Urothelium cell line (cell line): ENCODE results near the gene SLC16A7.
"Not testable (repeated sequence)": the region's sequence is repeated elsewhere in the genome, so short reads cannot be mapped to it uniquely, and the experiment has no call there.

ENCODE experiments used
- DNase-seq: peaks from one replicate; pipeline ENCODE4 v3.0.0; 2011; ENCODE audit warnings: low spot score, mixed read lengths
- FAIRE-seq: peaks from 2 replicates; lab custom pipeline; 2011; peaks lifted over from hg19 to GRCh38; lab: Jason Lieb, UNC

SLC16A7 gene, protein sequence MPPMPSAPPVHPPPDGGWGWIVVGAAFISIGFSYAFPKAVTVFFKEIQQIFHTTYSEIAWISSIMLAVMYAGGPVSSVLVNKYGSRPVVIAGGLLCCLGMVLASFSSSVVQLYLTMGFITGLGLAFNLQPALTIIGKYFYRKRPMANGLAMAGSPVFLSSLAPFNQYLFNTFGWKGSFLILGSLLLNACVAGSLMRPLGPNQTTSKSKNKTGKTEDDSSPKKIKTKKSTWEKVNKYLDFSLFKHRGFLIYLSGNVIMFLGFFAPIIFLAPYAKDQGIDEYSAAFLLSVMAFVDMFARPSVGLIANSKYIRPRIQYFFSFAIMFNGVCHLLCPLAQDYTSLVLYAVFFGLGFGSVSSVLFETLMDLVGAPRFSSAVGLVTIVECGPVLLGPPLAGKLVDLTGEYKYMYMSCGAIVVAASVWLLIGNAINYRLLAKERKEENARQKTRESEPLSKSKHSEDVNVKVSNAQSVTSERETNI

DNA sequence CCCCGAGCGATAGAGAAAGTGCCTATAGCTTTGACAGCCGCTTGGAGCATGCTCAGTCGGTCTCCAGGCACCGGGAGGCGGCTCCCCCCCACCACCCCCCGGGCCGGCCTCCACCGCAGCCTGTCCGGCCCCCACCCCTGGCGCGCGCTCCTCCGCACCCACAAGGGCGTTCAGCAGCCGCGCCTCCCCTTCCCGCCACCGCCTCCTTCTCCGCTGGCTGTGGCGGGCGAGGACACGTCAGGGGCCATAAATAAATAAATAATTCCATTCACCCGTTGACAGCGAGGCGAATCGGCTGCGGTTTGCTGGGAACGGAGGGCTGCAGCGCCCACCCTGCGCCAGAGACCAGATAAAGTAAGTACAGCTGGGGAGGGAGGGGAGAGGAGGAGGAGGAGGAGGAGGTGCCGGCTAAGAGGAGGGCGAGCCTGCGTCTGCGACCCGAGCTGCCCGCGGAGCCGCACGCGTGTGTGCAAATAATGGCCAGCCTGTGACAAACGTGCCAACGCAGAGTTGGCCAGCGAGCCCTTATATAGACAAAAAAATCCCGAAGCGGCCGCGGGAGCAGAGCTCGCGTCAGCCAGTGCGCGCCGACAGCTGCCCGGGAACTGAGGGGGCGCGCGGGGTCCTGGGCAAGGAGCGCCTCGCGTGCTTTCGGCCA, at the start of gene SLC16A7:
SLC16A7 (plus strand) TSS at position 147 of the 658 bp plus-strand sequence. CDS start 108,773 bp downstream, outside the sequence.
- FAIRE-seq (peak; percentile 55), DNase-seq (peak; percentile 88)

- FAIRE-seq = no peak
- DNase-seq = no peak
These were observed 46.9 kb upstream of the SLC16A7 start for GRCh38 chr12:59548930-59549329.

- FAIRE-seq (no peak), DNase-seq (no peak)
These were observed 36.1 kb upstream of the SLC16A7 start for GRCh38 chr12:59559696-59560095.

GRCh38 chr12:59570145-59570544, 25.7 kb upstream of the SLC16A7 start:
- DNase-seq = no peak
- no peak for FAIRE-seq

GRCh38 chr12:59574406-59574805, 21.4 kb upstream of the SLC16A7 start:
- no peak for FAIRE-seq

GRCh38 chr12:59575826-59576225, 20.0 kb upstream of the SLC16A7 start:
- FAIRE-seq = no peak
- DNase-seq = no peak

More at GRCh38 chr12:59574406-59574805, 21.4 kb upstream of the SLC16A7 start:
- no peak for DNase-seq

GRCh38 chr12:59578254-59578653, 17.6 kb upstream of the SLC16A7 start:
- DNase-seq (no peak), FAIRE-seq (no peak)

- DNase-seq (no peak), FAIRE-seq (no peak)
These were observed 16.2 kb upstream of the SLC16A7 start for GRCh38 chr12:59579631-59580030.

DNA sequence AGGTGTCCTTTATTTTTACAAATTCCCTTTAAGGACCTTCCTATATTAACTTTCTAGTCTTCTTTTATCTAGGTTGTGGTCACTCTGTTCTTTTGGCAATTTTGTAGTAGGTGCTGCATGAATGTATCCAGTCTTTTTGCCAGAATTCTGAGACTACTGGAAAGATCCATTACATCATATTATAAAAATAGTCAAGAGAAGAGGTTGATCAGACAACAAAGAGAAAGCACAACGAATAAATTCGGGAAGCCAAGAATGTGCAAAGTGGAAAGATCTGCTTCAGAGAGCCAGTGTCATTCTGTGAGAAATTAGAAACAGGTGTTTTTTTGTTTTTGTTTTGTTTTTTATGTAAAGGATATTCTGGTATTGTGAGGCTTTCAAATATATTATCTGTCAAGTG, 15.8 kb upstream of the SLC16A7 start:
- no peak for FAIRE-seq

DNA sequence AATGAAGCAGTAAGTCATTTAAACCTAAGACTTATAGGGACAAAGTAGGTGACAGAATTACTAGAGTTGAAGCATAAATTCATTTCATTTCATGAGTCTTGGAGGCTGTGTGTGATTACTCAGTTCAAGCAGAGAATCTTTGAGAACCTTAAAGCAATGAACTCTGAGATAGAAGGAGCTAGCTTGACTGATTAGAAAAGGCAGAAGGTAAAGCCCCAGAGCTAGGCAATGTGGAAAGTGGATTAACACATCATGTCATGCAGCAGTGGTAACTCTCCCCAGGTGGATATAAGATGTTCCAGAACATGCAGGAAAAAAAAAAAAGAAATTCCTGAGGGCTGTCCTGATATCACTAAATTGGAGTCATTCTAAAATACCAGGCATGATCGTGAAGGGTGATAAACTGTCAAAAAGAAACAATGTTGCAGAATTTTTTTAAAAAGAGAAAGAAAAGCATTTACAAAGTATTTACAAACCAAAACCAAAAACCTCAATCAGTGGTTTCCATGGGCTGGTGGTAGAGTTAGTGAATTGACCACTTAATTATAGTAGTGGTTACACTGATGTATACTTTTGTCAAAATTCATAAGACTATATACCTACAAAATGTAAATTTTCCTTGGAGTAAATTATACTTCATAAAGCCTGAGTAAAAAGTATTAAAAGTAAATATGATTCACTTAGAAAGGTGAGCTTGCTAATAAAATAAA, 12.7 kb upstream of the SLC16A7 start:
- DNase-seq (no peak), FAIRE-seq (no peak)

More for the DNA sequence above, 15.8 kb upstream of the SLC16A7 start:
- no peak for DNase-seq

DNA sequence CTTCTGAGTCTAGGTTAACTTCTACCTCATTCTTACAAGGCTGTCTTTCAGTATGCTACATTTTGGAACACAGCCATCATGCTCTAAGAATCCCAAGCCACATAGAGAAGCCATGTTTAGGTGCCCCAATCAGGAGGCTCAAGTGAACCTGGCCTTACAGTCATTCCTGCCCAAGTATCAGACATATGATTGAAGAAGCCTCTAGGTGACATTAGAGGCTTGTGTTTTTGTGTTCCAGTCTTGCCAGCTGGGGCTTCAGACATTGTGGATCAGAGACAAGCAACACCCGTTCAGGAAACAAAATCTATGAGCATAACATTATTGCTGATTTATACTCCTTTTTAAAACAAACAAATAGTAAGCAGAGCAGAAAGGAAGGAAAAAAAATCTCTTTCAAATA, 8.1 kb upstream of the SLC16A7 start:
- DNase-seq (no peak), FAIRE-seq (no peak)

GRCh38 chr12:59593761-59594160, 2.1 kb upstream of the SLC16A7 start:
- DNase-seq = no peak
- no peak for FAIRE-seq

DNA sequence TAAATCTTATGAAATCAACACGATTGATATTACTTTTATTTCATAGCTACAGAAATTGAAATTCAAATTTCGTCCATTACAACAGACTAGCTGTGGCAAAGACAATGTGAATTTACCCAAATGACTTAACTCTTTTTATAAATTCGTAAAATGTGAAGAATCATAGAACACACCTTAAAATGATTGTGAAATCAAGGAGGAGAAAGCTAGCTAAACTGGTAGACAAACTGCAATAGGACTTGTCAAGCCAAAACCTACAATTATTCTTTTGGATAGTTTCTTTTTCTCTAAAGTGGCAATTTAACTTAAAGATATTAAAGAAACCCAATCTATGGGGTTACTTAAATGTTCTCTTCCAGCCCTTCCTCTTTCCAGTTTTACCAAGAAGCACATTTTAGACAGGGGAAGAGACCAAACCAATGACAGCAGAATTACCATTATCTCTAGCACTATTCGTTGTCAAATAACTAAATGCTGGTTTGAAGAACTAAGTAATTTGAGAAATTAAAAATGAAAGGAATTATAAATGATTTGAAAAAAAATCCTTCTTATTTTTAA, 807 bp upstream of the SLC16A7 start:
- DNase-seq (no peak), FAIRE-seq (no peak)

- no peak for FAIRE-seq
- no peak for DNase-seq
These were observed 305 bp upstream of the SLC16A7 start for GRCh38 chr12:59595565-59595882.

- DNase-seq (peak; percentile 15), FAIRE-seq (no peak)
These were observed 1.6 kb downstream of the SLC16A7 start for GRCh38 chr12:59597385-59597781.

GRCh38 chr12:59600171-59600570, 4.3 kb downstream of the SLC16A7 start:
- FAIRE-seq = no peak
- DNase-seq = no peak

GRCh38 chr12:59603754-59604153, 7.9 kb downstream of the SLC16A7 start:
- DNase-seq = no peak
- FAIRE-seq = no peak

DNA sequence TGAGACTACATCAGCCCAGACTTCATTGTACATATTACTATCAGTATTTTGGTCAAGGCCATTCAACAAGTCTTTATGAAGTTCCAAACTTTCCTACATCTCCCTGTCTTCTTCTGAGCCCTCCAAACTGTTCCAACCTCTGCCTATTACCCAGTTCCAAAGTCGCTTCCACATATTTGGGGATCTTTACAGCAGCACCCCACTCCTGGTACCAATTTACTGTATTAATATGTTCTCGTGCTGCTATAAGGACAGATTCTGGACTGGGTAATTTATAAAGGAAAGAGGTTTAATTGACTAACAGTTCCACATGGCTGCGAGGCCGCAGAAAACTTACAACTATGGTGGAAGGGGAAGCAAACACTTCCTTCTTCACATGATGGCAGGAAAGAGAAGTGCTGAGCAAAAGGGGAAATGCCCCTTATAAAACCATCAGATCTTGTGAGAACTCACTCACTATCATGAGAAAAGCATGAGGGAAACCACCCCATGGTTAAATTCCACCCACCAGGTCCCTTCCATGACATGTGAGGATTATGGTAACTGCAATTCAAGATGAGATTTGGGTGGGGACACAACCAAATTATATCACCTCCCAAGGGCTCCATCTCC, 17.1 kb downstream of the SLC16A7 start:
- peak; percentile 46 for FAIRE-seq
- DNase-seq = not testable (repeated sequence)

- no peak for DNase-seq
- FAIRE-seq = no peak
These were observed 19.8 kb downstream of the SLC16A7 start for GRCh38 chr12:59615392-59616165.
